GM12875 (cell line): ENCODE results near the gene CD44.

Source experiments
- H3K4me3 ChIP-seq: one replicate; pipeline ENCODE4 v1.5.1; 2011; ENCODE audit warnings: low read depth, low read length, control low read depth
- CTCF ChIP-seq: IDR thresholded peaks from 2 replicates; pipeline ENCODE4 v1.5.1; 2011; ENCODE audit warnings: low read depth, mild to moderate bottlenecking, control low read depth, inconsistent platforms, low read length, moderate library complexity, borderline replicate concordance; ENCODE audit not compliant: insufficient read depth

CD44 gene

GRCh38 chr11:35214226-35214770 lies 75.3 kb downstream of the CD44 start:
- no peak for TF ChIP-seq CTCF
- H3K4me3 ChIP-seq, result no peak overlapping the region

- H3K4me3 ChIP-seq, result no peak overlapping the region
Observed at GRCh38 chr11:35214792-35215193, 75.8 kb downstream of the CD44 start.

GRCh38 chr11:35215945-35216344 lies 77.0 kb downstream of the CD44 start:
- TF ChIP-seq CTCF, result no peak
- H3K4me3 ChIP-seq, result no peak overlapping the region

More at GRCh38 chr11:35214792-35215193, 75.8 kb downstream of the CD44 start:
- TF ChIP-seq CTCF, result no peak

- no peak for TF ChIP-seq CTCF
Observed at GRCh38 chr11:35216962-35217678, 78.1 kb downstream of the CD44 start.

GRCh38 chr11:35218956-35219355 lies 80.0 kb downstream of the CD44 start:
- no peak for TF ChIP-seq CTCF
- no peak overlapping the region for H3K4me3 ChIP-seq

More at GRCh38 chr11:35216962-35217678, 78.1 kb downstream of the CD44 start:
- no peak overlapping the region for H3K4me3 ChIP-seq

GRCh38 chr11:35223371-35223796 lies 84.4 kb downstream of the CD44 start:
- no peak overlapping the region for H3K4me3 ChIP-seq
- no peak for TF ChIP-seq CTCF

GRCh38 chr11:35223991-35224390 lies 85.0 kb downstream of the CD44 start:
- no peak overlapping the region for H3K4me3 ChIP-seq
- TF ChIP-seq CTCF, result no peak
